ENCODE data around the gene NEAT1.

NEAT1 gene

GRCh38 chr11:65422633-65423515 is at the start of gene NEAT1:
TSS of gene NEAT1 (plus strand) at chr11:65422798.
- in situ Hi-C loops (cut with HindIII; ENCODE audit: low pct_ligation_motif_present, low pct_unique_long_range_greater_than_20kb, low sequenced_read_pairs) = loop anchor here (10.0 kb wide), 1 partner anchor 72 kb away; the partner anchor contains the start of gene MALAT1
- DNase-seq = peak; percentile 84

- no peak for DNase-seq
- in situ Hi-C loops (cut with HindIII; ENCODE audit: low pct_ligation_motif_present, low pct_unique_long_range_greater_than_20kb, low sequenced_read_pairs) = no loop called here
Measured at GRCh38 chr11:65373839-65374580, 48.6 kb upstream of the NEAT1 start.

DNA sequence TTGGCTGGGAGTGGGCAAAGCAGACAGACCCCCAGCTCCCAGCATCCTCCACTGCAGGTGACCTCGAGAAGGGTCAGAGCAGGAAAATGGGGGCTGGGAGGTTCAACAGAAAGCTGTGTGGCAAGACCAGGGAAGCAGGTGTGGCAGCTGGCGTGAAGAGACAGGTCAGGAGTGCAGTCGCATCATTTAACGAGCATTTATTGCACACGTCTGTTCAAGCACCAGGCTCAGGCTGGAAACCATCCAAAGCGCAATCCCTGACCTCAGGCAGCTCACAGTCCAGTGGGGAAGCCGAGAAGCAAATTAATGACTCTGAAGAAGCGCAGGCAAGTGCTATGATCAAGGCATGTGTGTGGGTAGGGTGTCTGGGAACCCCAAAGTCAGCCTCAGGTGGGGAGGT is 47.6 kb upstream of the NEAT1 start:
- no peak for DNase-seq
- in situ Hi-C loops (cut with HindIII; ENCODE audit: low pct_ligation_motif_present, low pct_unique_long_range_greater_than_20kb, low sequenced_read_pairs) = no loop called here

DNA sequence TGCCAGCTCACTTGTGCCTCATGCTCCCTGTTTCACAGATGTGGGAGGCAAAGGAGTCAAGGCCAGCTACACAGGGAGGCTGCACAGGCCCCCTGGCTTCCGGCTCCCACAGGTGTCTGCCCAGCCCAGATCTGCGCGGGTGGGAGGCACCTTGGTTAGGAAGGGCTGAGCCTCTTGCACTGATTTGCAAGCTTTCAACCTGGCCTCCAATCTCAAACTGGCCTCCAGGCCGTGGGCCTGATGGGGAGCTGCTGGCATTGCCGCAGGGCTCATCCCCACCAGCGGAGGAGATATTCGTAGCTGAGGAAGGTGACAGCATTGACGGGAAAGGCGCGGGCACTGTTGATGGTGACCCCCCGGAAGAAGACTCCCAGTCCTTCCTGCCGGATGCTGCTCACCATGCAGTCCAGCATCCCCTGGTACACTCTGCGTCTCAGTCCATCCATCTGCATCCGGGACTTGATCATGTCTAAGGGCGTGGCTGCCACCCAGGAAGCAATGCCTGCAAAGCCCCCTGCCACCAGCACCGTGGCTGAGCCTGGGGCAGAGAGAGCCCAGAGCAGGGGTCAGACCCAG is 46.4 kb upstream of the NEAT1 start:
- DNase-seq = no peak
- in situ Hi-C loops (cut with HindIII; ENCODE audit: low pct_ligation_motif_present, low pct_unique_long_range_greater_than_20kb, low sequenced_read_pairs) = no loop called here

DNA sequence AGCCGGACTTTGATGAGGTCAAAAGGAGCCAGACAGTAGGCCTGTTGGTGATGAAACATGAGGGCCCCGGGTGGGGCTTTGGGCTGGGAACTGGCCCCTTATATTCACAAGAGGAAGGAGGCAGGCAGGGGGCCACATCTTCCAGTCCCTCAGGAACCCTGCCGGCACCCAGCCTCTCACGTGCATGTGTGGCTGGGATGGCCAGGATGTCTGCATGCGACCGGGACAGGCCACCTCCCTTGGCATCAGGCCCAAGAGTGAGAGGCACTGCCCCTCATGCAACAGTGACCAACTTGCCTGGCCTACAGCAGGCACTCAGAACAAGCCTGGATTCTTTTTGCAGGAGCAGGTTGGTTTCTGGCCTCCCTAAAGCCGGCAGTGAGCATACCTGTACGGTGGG is 45.6 kb upstream of the NEAT1 start:
- DNase-seq = no peak
- in situ Hi-C loops (cut with HindIII; ENCODE audit: low pct_ligation_motif_present, low pct_unique_long_range_greater_than_20kb, low sequenced_read_pairs) = no loop called here

GRCh38 chr11:65377777-65378176 is 44.8 kb upstream of the NEAT1 start:
- DNase-seq = no peak
- in situ Hi-C loops (cut with HindIII; ENCODE audit: low pct_ligation_motif_present, low pct_unique_long_range_greater_than_20kb, low sequenced_read_pairs) = no loop called here

DNA sequence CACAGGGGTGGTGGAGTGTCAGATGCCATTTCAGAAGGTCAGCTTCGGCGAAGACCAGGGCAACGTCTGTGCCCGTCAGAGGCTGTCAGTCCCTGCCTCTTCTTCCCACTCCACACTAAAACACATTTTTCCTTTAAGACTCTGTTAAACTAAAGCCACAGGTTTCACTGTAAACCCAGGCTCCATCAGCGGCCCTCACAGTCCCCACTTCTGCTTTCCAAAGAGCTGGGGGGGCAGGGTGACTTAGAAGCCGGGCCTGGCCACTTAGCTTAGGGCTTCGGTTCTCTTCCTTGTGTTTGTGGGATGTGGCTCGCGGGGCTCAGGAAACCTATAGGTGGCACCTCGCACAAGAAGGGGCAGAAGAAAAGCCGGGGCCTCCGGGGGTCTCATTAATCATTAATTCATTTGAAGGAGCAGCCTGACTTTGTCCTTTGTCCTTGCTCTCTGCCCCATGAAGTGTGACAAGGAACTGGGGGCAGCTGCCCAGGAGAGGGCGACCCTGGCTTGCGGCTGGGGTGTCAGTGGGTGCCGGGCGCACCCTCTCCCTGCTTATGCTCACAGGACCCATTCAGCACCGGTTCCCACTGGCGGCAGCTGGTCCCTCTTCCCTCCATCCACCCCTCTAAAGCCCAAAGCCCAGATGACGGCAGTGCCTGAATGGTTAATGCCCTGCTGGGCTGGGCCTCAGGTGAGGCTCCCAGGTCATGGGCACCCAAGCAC is 44.2 kb upstream of the NEAT1 start:
- DNase-seq = no peak
- in situ Hi-C loops (cut with HindIII; ENCODE audit: low pct_ligation_motif_present, low pct_unique_long_range_greater_than_20kb, low sequenced_read_pairs) = no loop called here

DNA sequence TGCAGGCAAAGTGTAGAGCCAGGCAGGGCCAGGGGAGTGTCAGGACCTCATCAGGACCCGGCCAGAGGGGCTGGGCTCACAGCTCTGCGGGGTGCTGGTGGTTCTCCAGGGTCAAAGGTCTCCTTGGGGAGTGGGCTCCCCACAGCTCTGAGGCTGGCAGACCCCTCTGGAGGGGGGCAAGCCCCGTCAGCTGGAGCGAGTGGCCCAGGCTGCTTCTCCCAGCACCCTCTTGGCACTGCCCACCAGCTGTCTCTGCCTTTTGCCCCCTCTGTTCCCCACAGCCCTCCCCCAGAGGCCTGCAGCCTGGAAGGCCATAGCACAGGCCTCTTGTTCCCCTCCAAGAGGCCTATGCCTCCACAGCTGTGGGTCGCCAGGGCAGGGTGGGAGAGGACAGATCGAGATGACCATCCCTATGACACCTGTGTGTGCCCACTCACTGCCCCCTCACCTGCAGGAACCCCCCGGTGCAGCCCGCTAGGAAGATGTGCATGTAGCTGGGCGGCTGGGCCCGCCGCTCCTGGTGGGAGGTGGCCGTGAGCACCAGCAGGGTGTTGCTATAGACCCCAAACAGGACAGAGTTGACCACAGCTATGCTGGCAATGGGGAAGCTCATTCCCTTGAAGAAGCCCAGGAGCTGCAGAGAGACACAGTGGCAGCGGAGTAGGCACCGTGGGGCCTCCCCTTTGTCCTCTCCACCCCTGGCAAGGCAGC is 43.5 kb upstream of the NEAT1 start:
- in situ Hi-C loops (cut with HindIII; ENCODE audit: low pct_ligation_motif_present, low pct_unique_long_range_greater_than_20kb, low sequenced_read_pairs) = no loop called here
- DNase-seq = no peak

DNA sequence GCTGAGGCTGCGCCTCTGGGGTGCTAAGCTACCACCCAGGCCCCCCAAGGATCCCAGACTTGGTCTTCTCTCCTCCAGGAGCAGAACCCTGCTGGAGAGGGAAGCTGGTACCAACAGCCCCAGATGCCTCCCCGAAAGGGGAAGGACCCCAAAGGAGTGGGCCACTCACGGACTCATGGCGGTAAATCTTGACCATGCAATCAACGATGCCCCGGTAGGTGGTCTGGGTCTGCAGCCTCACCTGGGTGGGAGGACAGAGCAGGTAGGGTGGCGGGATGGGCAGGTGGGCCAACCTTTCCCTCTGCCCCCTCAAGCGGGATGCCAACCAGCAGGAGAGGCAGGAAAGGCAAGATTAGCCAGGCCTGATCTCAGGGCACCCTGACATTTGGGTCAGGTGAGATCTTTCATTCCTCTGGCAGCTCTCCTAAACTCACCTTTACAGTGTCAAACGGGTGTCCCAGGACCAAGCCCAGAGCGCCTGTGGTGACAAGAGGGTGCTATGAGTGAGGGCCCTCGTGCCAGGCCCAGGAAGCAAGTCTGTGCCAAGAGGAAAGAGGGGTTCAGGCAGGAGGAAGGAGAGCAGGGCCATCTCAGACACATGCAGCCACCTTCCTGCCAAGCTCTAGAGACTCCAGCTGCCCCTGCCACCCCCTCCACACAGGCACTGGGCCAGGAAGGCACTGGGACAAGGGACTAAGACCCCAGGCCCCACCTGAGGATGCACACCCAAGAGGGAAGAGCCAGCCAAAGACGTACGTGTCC is 42.7 kb upstream of the NEAT1 start:
- in situ Hi-C loops (cut with HindIII; ENCODE audit: low pct_ligation_motif_present, low pct_unique_long_range_greater_than_20kb, low sequenced_read_pairs) = no loop called here
- DNase-seq = no peak

- no peak for DNase-seq
- in situ Hi-C loops (cut with HindIII; ENCODE audit: low pct_ligation_motif_present, low pct_unique_long_range_greater_than_20kb, low sequenced_read_pairs) = no loop called here
Measured at GRCh38 chr11:65380460-65381119, 42.0 kb upstream of the NEAT1 start.

- in situ Hi-C loops (cut with HindIII; ENCODE audit: low pct_ligation_motif_present, low pct_unique_long_range_greater_than_20kb, low sequenced_read_pairs) = no loop called here
- no peak for DNase-seq
Measured at GRCh38 chr11:65381716-65382032, 40.9 kb upstream of the NEAT1 start.

DNA sequence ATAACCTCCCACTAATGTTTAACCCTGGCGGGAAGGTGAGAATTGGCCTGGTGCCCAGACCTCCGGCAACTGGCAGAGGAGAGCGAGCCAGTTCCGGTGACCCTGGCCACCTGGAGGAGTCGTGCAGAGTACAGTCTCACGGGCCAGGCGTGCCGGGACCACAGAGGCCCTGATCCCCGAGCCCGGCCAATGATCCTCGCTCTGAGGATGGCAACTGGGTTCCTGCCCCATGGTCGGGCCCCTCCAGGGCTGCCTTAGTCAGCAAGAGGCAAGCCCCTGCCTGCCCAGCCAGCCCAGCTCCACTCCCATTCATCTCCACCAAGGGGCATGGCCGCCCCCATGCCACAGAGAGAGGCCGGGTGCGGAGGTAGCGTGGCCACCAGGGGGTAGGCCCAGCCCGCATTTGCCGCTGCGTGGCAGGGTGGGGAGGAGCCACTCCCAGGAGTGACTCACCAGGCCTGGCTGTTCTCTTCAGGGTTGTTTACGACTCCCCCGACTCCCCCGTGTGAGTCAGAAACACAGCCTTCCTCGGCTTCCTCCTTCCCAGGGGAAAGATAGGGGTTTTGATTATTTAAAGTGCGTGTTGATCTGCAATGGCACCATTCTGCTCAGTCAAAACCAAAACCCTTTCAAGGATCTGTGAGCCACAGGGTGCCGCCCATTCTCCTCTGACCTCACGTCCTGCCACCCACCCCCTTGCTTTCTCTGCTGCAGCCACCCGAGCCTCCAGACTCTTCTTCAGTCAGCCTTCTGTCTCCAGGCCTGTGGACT is 40.4 kb upstream of the NEAT1 start, which contains the start of gene SLC25A45:
SLC25A45 (minus strand) TSS at position 614 of the 771 bp plus-strand sequence. CDS start 695 bp downstream, outside the sequence.
- DNase-seq = peak; percentile 93
- in situ Hi-C loops (cut with HindIII; ENCODE audit: low pct_ligation_motif_present, low pct_unique_long_range_greater_than_20kb, low sequenced_read_pairs) = no loop called here

DNA sequence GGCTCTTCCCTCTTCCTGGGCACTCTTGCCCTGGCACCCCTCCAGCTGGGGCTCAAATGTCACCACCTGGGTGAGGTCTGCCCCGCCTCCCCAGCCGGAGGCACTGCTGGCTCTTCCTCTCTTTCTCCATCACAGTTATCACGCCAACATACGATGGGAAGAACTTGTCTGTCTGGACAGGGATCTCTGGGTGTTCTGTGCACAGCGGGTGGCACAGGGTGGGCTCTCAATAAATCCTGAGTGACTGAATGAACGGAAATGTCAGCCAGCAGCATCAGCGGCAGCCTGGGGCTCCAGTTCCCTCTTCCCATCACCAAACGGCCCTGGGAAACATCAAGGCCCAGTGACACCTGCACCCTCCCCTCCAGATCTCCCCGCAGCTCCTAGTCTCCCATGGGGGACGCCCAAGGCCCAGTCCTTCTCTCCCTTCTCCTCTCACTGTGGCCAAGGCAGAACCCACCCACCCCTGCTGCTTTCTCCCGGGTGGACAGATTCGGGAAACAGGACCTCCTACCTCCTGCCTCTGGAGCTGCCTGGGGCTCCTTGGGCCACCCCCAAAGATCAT is 39.7 kb upstream of the NEAT1 start:
- in situ Hi-C loops (cut with HindIII; ENCODE audit: low pct_ligation_motif_present, low pct_unique_long_range_greater_than_20kb, low sequenced_read_pairs) = no loop called here

GRCh38 chr11:65383778-65384177 is 38.8 kb upstream of the NEAT1 start:
- in situ Hi-C loops (cut with HindIII; ENCODE audit: low pct_ligation_motif_present, low pct_unique_long_range_greater_than_20kb, low sequenced_read_pairs) = no loop called here
- no peak for DNase-seq

More for the DNA sequence above, 39.7 kb upstream of the NEAT1 start:
- no peak for DNase-seq

DNA sequence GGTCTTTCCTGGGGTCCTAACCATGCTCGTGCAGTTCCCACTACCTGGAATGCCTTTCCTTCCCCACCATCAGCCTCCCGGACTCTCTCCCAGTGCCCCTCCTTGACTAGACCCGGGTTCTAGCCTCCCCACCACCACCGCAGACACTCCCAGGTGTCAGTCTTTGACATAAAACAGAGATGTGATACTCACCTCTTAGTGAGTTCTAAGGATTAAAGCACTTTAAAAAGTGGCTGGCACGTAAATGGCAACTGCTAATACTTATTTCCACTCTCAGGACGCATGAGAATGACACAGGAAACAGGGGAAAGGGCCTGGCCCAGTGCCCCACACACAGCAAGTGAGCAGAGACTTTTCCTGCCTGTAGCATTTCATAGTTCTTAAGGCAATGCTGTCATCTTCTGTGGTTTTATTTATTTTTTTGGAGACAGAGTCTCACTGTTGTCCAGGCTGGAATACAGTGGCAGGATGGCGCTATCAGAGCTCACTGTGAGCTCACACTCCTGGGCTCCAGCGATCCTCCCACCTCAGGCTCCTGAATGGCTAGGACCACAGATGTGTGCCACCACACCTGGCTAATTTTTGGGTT is 38.2 kb upstream of the NEAT1 start:
- DNase-seq = no peak
- in situ Hi-C loops (cut with HindIII; ENCODE audit: low pct_ligation_motif_present, low pct_unique_long_range_greater_than_20kb, low sequenced_read_pairs) = no loop called here
